K562 treated with DMSO at 1 percent for 48 hours (cell line): Measurements from ENCODE around the gene CLEC3B. TPM values are rescaled to one million over a fixed set of nuclear protein-coding genes. Genes with fewer than 3 reads are reported as not detected.

ENCODE experiments used
- total RNA-seq: library from RNA; unstranded; fragments of 300-600 nt; gene quantifications from 2 replicates; pipeline ENCODE4 v1.2.3, GENCODE V29; 2022; ENCODE audit warnings: low replicate concordance; ENCODE audit errors: extremely low read depth

The CLEC3B gene
- total RNA-seq, result not detected in 2 replicates

GRCh38 chr3:45026038-45026437 is at the start of gene CLEC3B:
TSS of gene CLEC3B (plus strand) at chr3:45026303. CDS start at chr3:45026363, 60 bp downstream.

Other genes with a start within 250 kb of the CLEC3B start
- gene TMEM42, start 164.4 kb upstream of the CLEC3B start, total RNA-seq, result not detected in 2 replicates
- gene TGM4, start 151.7 kb upstream of the CLEC3B start, total RNA-seq, result not detected in 2 replicates
- not detected in 2 replicates for gene ZDHHC3, start 50.1 kb upstream of the CLEC3B start, total RNA-seq
- not detected in 2 replicates for gene EXOSC7, start 50.1 kb upstream of the CLEC3B start, total RNA-seq
- gene CDCP1, start 120.1 kb downstream of the CLEC3B start, total RNA-seq, result not detected in 2 replicates
- gene TMEM158, start 200.0 kb downstream of the CLEC3B start, total RNA-seq, result not detected in 2 replicates